DMS153 treated with DMSO at 0.1 percent for 48 hours (cell line): Measurements from ENCODE around the gene JUN.

Experiments
- DNase-seq: peaks from one replicate; lab custom pipeline; 2025; ENCODE audit not compliant: unreplicated experiment; lab: John Stamatoyannopoulos, UW

The JUN gene

GRCh38 chr1:58783993-58784757, at the start of gene JUN:
Gene JUN, minus strand, starts transcription at chr1:58784047. Its CDS starts 977 bp downstream, at chr1:58783070.
- peak; percentile 97 for DNase-seq

GRCh38 chr1:58833166-58833565, 49.3 kb upstream of the JUN start:
- no peak for DNase-seq

- DNase-seq = no peak
Measured at GRCh38 chr1:58830291-58830690, 46.4 kb upstream of the JUN start.

GRCh38 chr1:58829866-58830265, 46.0 kb upstream of the JUN start:
- no peak for DNase-seq

- no peak for DNase-seq
Measured at GRCh38 chr1:58827298-58827697, 43.5 kb upstream of the JUN start.

- no peak for DNase-seq
Measured at GRCh38 chr1:58824753-58825389, 41.0 kb upstream of the JUN start.

- DNase-seq = no peak
Measured at GRCh38 chr1:58823481-58824010, 39.7 kb upstream of the JUN start.

GRCh38 chr1:58821309-58821708, 37.5 kb upstream of the JUN start:
- no peak for DNase-seq

- no peak for DNase-seq
Measured at GRCh38 chr1:58818976-58819375, 35.1 kb upstream of the JUN start.

GRCh38 chr1:58818075-58818474, 34.2 kb upstream of the JUN start:
- DNase-seq = no peak

GRCh38 chr1:58816747-58817221, 32.9 kb upstream of the JUN start:
- DNase-seq = no peak

GRCh38 chr1:58816072-58816746, 32.4 kb upstream of the JUN start:
- DNase-seq = peak; percentile 92

GRCh38 chr1:58815686-58816071, 31.8 kb upstream of the JUN start:
- no peak for DNase-seq

GRCh38 chr1:58815069-58815685, 31.3 kb upstream of the JUN start:
- DNase-seq = peak; percentile 41

GRCh38 chr1:58814251-58815068, 30.6 kb upstream of the JUN start:
- DNase-seq = peak; percentile 65

- DNase-seq = no peak
Measured at GRCh38 chr1:58813801-58814200, 30.0 kb upstream of the JUN start.

- DNase-seq = no peak
Measured at GRCh38 chr1:58813361-58813760, 29.5 kb upstream of the JUN start.

- DNase-seq = no peak
Measured at GRCh38 chr1:58812926-58813325, 29.1 kb upstream of the JUN start.

- DNase-seq = no peak
Measured at GRCh38 chr1:58812468-58812867, 28.6 kb upstream of the JUN start.

- DNase-seq = no peak
Measured at GRCh38 chr1:58811303-58811702, 27.5 kb upstream of the JUN start.
